ENCODE data around the gene LHFPL5. TPM values are rescaled to one million over a fixed set of nuclear protein-coding genes. Genes with fewer than 3 reads are reported as not detected.

The LHFPL5 gene
- total and polyA plus RNA-seq, 2 donors (not counting 1 experiment from before 2014, with no cell fraction given): not detected

DNA sequence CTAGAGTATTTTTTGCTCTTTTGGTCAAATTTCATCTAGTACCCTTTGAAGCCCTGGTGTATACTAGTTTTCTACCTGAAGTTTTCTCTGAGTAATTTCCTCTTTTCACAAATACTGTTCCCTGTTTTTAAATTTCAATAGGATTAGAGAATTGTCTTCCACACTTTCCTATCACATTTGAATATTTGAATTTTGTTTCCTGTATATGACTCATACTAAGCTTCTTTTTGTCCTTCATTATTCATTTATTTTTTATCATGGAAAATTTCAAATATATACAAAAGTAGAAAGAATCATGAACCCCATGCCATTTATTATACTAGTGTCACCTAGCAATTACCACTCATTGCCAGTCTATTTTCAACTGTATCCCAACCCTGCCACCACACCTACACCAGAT lies 52.7 kb downstream of the LHFPL5 start:
- no peak overlapping the region for H3K27ac Mint-ChIP-seq
- Histone ChIP-seq H2AFZ (ENCODE audit: insufficient read depth, low read depth, low read length, poor library complexity, severe bottlenecking) (no peak overlapping the region), H3K4me1 (ENCODE audit: control insufficient read depth in 2 of 2, insufficient read depth in 2 of 2, low read length in 2 of 2) (no peaks in the 10 kb centered on the region), H3K27ac (ENCODE audit: low read length in 2 of 2) (no peak overlapping the region), H3K79me2 (ENCODE audit: control insufficient read depth, insufficient read depth, low read length) (peaks cover 5% of the 10 kb centered on the region), H3K9me3 (ENCODE audit: control extremely low read depth in 1 of 3, control insufficient read depth in 2 of 3, insufficient read depth in 1 of 3, low read length in 2 of 3) (no peaks in the 10 kb centered on the region), H3K9ac (ENCODE audit: low read length) (no peak overlapping the region), H3K36me3 (replicated peaks in 1 of 2; ENCODE audit: control extremely low read depth in 1 of 2, control insufficient read depth in 1 of 2, extremely low read depth in 1 of 2, insufficient read depth in 2 of 2, low read length in 1 of 2) (peaks cover 2 to 39% of the 10 kb centered on the region in 2 experiments), H4K20me1 (ENCODE audit: control insufficient read depth, insufficient read depth, low read length, poor library complexity, severe bottlenecking) (no peaks in the 10 kb centered on the region), H3K4me2 (replicated peaks; ENCODE audit: low read depth, low read length, poor library complexity, severe bottlenecking) (no peak overlapping the region), H3K27me3 (replicated peaks in 1 of 4; ENCODE audit: control extremely low read depth in 1 of 4, control insufficient read depth in 3 of 4, insufficient read depth in 4 of 4, low read length in 3 of 4) (no peaks in the 10 kb centered on the region), H3K4me3 (ENCODE audit: control extremely low read depth in 1 of 5, extremely low read depth in 1 of 5, insufficient read depth in 1 of 5, low read depth in 2 of 5, low read length in 4 of 5) (no peak overlapping the region)
- ATAC-seq (ENCODE audit: low read depth) (no peak), DNase-seq (no peak)
- H3K4me3 Mint-ChIP-seq: no peak overlapping the region
- H3K9me3 Mint-ChIP-seq (ENCODE audit: insufficient read depth): no peaks in the 10 kb centered on the region
- TF ChIP-seq, protein P1, sequence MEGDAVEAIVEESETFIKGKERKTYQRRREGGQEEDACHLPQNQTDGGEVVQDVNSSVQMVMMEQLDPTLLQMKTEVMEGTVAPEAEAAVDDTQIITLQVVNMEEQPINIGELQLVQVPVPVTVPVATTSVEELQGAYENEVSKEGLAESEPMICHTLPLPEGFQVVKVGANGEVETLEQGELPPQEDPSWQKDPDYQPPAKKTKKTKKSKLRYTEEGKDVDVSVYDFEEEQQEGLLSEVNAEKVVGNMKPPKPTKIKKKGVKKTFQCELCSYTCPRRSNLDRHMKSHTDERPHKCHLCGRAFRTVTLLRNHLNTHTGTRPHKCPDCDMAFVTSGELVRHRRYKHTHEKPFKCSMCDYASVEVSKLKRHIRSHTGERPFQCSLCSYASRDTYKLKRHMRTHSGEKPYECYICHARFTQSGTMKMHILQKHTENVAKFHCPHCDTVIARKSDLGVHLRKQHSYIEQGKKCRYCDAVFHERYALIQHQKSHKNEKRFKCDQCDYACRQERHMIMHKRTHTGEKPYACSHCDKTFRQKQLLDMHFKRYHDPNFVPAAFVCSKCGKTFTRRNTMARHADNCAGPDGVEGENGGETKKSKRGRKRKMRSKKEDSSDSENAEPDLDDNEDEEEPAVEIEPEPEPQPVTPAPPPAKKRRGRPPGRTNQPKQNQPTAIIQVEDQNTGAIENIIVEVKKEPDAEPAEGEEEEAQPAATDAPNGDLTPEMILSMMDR (IDR thresholded peaks at IDR 0.05): no peak
- no peak for TF ChIP-seq EZH2 (IDR thresholded peaks at IDR 0.05; ENCODE audit: borderline replicate concordance, insufficient read depth, low read depth, low read length, poor library complexity, severe bottlenecking)
- POLR2A ChIA-PET: no interaction called here
- intact Hi-C loops (cut with micrococcal nuclease): no loop called here
- no peaks in the 10 kb centered on the region for H3K4me1 Mint-ChIP-seq
- no peaks in the 10 kb centered on the region for H3K27me3 Mint-ChIP-seq
- CTCF ChIA-PET: no interaction called here

GRCh38 chr6:35859367-35859766 lies 54.2 kb downstream of the LHFPL5 start:
- Mint-ChIP-seq H3K27ac (no peak overlapping the region), H3K4me3 (no peak overlapping the region), H3K27me3 (no peaks in the 10 kb centered on the region), H3K4me1 (no peaks in the 10 kb centered on the region), H3K9me3 (ENCODE audit: insufficient read depth) (no peaks in the 10 kb centered on the region)
- no peak overlapping the region for H3K9ac ChIP-seq (ENCODE audit: low read length)
- no peak overlapping the region for H3K27ac ChIP-seq (ENCODE audit: low read length in 2 of 2)
- H4K20me1 ChIP-seq (ENCODE audit: control insufficient read depth, insufficient read depth, low read length, poor library complexity, severe bottlenecking): no peaks in the 10 kb centered on the region
- H2AFZ ChIP-seq (ENCODE audit: insufficient read depth, low read depth, low read length, poor library complexity, severe bottlenecking): no peak overlapping the region
- H3K4me2 ChIP-seq (replicated peaks; ENCODE audit: low read depth, low read length, poor library complexity, severe bottlenecking): no peak overlapping the region
- H3K9me3 ChIP-seq (ENCODE audit: control extremely low read depth in 1 of 3, control insufficient read depth in 2 of 3, insufficient read depth in 1 of 3, low read length in 2 of 3): no peaks in the 10 kb centered on the region
- TF ChIP-seq EZH2 (IDR thresholded peaks at IDR 0.05; ENCODE audit: borderline replicate concordance, insufficient read depth, low read depth, low read length, poor library complexity, severe bottlenecking): no peak
- TF ChIP-seq, protein P1 (IDR thresholded peaks at IDR 0.05): no peak
- H3K4me3 ChIP-seq (ENCODE audit: control extremely low read depth in 1 of 5, extremely low read depth in 1 of 5, insufficient read depth in 1 of 5, low read depth in 2 of 5, low read length in 4 of 5): no peak overlapping the region
- intact Hi-C loops (cut with micrococcal nuclease): no loop called here
- DNase-seq: no peak
- ATAC-seq (ENCODE audit: low read depth): no peak
- no peaks in the 10 kb centered on the region for H3K4me1 ChIP-seq (ENCODE audit: control insufficient read depth in 2 of 2, insufficient read depth in 2 of 2, low read length in 2 of 2)
- ChIA-PET CTCF (no interaction called here), POLR2A (no interaction called here)
- H3K79me2 ChIP-seq (ENCODE audit: control insufficient read depth, insufficient read depth, low read length): peaks cover 5% of the 10 kb centered on the region
- no peaks in the 10 kb centered on the region for H3K27me3 ChIP-seq (replicated peaks in 1 of 4; ENCODE audit: control extremely low read depth in 1 of 4, control insufficient read depth in 3 of 4, insufficient read depth in 4 of 4, low read length in 3 of 4)
- 100% methylated on average over 1 of the region's 4 CpGs for WGBS (ENCODE audit: insufficient coverage)
- peaks cover 0 to 39% of the 10 kb centered on the region in 2 experiments for H3K36me3 ChIP-seq (replicated peaks in 1 of 2; ENCODE audit: control extremely low read depth in 1 of 2, control insufficient read depth in 1 of 2, extremely low read depth in 1 of 2, insufficient read depth in 2 of 2, low read length in 1 of 2)

Other genes starting within 250 kb of the LHFPL5 start
- gene FKBP5, start 116.4 kb upstream of the LHFPL5 start, total RNA-seq: 7.4 and 8.1 TPM in 2 replicates
- gene FKBP5, start 116.4 kb upstream of the LHFPL5 start, polyA plus RNA-seq: 1.7 and 2.8 TPM in 2 replicates
- 0.52 and 1.1 TPM in 2 replicates for gene ARMC12, start 68.3 kb upstream of the LHFPL5 start, total RNA-seq
- 1.4 and 2.8 TPM in 2 replicates for gene ARMC12, start 68.3 kb upstream of the LHFPL5 start, polyA plus RNA-seq
- gene CLPSL2, start 28.8 kb upstream of the LHFPL5 start, total RNA-seq: not detected in 2 replicates
- not detected in 2 replicates for gene CLPSL2, start 28.8 kb upstream of the LHFPL5 start, polyA plus RNA-seq
- gene CLPSL1, start 24.3 kb upstream of the LHFPL5 start, total RNA-seq: not detected in 2 replicates
- gene CLPSL1, start 24.3 kb upstream of the LHFPL5 start, polyA plus RNA-seq: not detected in 2 replicates
- gene CLPS, start 8.0 kb upstream of the LHFPL5 start, total RNA-seq: not detected in 2 replicates
- gene CLPS, start 8.0 kb upstream of the LHFPL5 start, polyA plus RNA-seq: not detected in 2 replicates
- 53.3 and 61.9 TPM in 2 replicates for gene SRPK1, start 115.7 kb downstream of the LHFPL5 start, total RNA-seq
- gene SRPK1, start 115.7 kb downstream of the LHFPL5 start, polyA plus RNA-seq: 9.7 and 13.5 TPM in 2 replicates
- gene SLC26A8, start 219.3 kb downstream of the LHFPL5 start, total RNA-seq: not detected in 2 replicates
- gene SLC26A8, start 219.3 kb downstream of the LHFPL5 start, polyA plus RNA-seq: 0.01 TPM in 1 of 2 replicates, not detected in the other
- 49.9 and 50.4 TPM in 2 replicates for gene MAPK14, start 222.5 kb downstream of the LHFPL5 start, total RNA-seq
- 19.5 and 22.8 TPM in 2 replicates for gene MAPK14, start 222.5 kb downstream of the LHFPL5 start, polyA plus RNA-seq

Measured in B cell (primary cell).